ENCODE results near the gene TSPO. TPM values are rescaled to one million over a fixed set of nuclear protein-coding genes. Genes with fewer than 3 reads are reported as not detected.
"Not testable (repeated sequence)": the region's sequence is repeated elsewhere in the genome, so short reads cannot be mapped to it uniquely, and the experiment has no call there.

TSPO gene
- total RNA-seq (10 to 100 TPM; 66.9 to 71.0 TPM), polyA plus RNA-seq (100 to 1,000 TPM; 351 to 548 TPM)

DNA sequence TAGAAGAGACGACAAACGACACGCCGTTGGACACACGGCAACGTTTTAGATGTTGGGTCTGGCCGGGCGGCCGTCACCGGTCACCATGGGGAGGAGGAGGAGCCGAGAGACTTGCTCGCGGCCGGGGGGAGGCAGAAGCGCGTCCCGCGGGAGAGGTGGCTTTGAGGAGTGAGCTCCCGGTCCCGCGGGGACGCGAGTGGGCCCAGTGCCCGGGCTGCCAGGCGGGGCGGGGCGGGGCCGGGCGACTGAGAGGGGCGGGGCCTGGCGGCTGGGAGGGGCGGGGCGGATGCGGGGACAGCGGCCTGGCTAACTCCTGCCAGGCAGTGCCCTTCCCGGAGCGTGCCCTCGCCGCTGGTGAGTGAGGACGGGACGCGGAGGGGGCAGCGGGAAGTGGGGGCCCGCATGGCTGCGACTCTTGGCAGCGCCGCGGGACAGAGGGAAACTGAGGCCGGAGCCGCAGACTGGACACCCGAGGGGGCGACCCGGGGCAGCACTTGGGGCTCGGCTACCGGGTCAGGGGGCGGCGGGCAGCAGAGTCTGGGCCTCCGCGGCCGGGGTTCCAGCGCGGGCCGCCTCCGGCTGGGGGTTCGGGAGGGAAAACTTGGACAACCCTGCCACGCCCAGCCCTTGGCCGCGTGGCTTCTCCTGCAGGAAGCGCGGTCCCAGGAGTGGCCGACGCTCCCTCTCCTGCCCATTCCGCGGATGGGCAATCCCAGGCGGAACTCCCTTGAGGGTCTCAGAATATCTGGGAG, at the start of gene TSPO:
TSS of gene TSPO (plus strand) at position 309 of the 752 bp plus-strand sequence. CDS start 7,680 bp downstream, outside the sequence.
- peaks cover 7 to 25% (median 15%) of the 10 kb centered on the region in 4 donors for H3K4me1 Mint-ChIP-seq
- peak within 1 kb of the TSS; percentile 83 to 95 (median 92) for H3K27ac Mint-ChIP-seq
- CTCF ChIA-PET (ENCODE audit: partially characterized antibody), result interaction anchor here (1.4 kb wide), 1 partner anchor 36 kb away, joined by 5 read pairs; no protein-coding TSS in a partner anchor
- Histone ChIP-seq H3K4me1 (ENCODE audit: insufficient read depth, low read length) (peaks cover 18% of the 10 kb centered on the region), H3K9me3 (ENCODE audit: control insufficient read depth in 1 of 2, low read length in 2 of 2) (no peaks in the 10 kb centered on the region), H3K4me3 (ENCODE audit: low read length in 2 of 2) (peak within 1 kb of the TSS; percentile 61 to 88), H3K27ac (ENCODE audit: low read depth, low read length) (peak within 1 kb of the TSS; percentile 68), H3K36me3 (ENCODE audit: insufficient read depth, low read length) (no peaks in the 10 kb centered on the region), H3K27me3 (ENCODE audit: insufficient read depth, low read length) (no peaks in the 10 kb centered on the region)
- POLR2A ChIA-PET (ENCODE audit: partially characterized antibody), result interaction anchor here (1.9 to 2.6 kb wide), 2 partner anchors 8 to 36 kb away, joined by 11 to 28 read pairs; partner anchors contain the start of genes MCAT and TTLL12
- peak; percentile 41 to 53 (median 45) for DNase-seq
- intact Hi-C loops (cut with micrococcal nuclease), result loop anchor here (2.0 to 5.0 kb wide), 2 partner anchors 35 to 39 kb away; partner anchors contain the start of genes BIK and TTLL12
- peaks cover 0 to 3% (median 0%) of the 10 kb centered on the region in 8 donors for H3K9me3 Mint-ChIP-seq
- H3K36me3 Mint-ChIP-seq, result peaks cover 0 to 3% of the 10 kb centered on the region in 2 donors
- no peaks in the 10 kb centered on the region for H3K27me3 Mint-ChIP-seq
- peak within 1 kb of the TSS; percentile 87 to 97 (median 90) for H3K4me3 Mint-ChIP-seq

DNA sequence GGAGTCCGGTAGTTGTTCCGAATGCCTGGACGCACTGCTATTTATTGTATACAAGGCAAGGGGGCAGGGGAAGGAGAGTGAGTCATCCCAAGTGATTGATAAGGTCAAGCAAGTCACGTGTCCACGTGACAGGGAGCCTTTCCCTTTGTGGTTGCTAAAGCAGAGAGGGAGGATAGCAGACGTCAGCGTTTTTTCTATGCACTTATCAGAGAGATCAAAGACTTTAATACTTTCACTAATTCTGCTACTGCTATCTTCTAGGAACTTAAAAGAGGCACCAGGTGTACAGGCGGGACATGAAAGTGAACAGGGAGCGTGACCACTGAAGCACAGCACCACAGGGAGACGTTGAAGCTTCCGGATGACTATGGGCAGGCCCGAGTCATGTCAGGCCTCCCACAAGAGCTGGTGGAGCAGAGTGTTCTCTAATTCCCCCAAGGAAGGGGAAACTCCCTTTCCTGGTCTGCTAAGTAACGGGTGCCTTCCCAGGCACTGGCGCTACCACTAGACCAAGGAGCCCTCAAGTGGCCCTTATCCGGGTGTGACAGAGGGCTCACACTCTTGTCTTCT, 47.2 kb upstream of the TSPO start:
- H3K4me1 Mint-ChIP-seq; H3K36me3 ChIP-seq (ENCODE audit: insufficient read depth, low read length); H3K27me3 ChIP-seq (ENCODE audit: insufficient read depth, low read length); intact Hi-C loops (cut with micrococcal nuclease); H3K36me3 Mint-ChIP-seq; H3K27ac ChIP-seq (ENCODE audit: low read depth, low read length); H3K4me3 ChIP-seq (ENCODE audit: low read length in 2 of 2); H3K4me1 ChIP-seq (ENCODE audit: insufficient read depth, low read length); H3K27me3 Mint-ChIP-seq; H3K9me3 ChIP-seq (ENCODE audit: control insufficient read depth in 1 of 2, low read length in 2 of 2); H3K9me3 Mint-ChIP-seq; CTCF ChIA-PET (ENCODE audit: partially characterized antibody); POLR2A ChIA-PET (ENCODE audit: partially characterized antibody): not testable (repeated sequence)
- peak overlapping the region in 2 of 8 donors; percentile 3 to 75 for H3K4me3 Mint-ChIP-seq
- H3K27ac Mint-ChIP-seq, result peak overlapping the region in 6 of 7 donors; percentile 4 to 79 (median 37)
- DNase-seq, result peak in 2 of 5 donors; percentile 12 to 67

DNA sequence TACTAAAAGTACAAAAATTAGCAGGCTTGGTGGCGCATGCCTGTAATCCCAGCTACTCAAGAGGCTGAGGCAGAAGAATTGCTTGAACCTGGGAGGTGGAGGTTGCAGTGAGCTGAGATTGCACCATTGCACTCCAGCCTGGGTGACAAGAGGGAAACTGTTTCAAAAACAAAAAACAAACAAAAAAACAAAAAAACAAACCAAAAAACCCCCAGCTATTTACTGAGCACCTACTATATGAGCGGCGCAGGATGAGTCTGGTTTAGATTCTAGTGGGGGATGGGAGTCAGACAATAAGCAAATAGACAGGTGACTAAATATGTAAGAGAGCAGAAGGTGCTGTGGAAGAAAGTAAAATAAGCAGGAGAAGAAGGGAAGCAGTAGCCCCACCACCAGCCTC, 46.4 kb upstream of the TSPO start:
- H3K27ac Mint-ChIP-seq, result peak overlapping the region in 2 of 7 donors; percentile 9 to 57
- H3K4me1 ChIP-seq (ENCODE audit: insufficient read depth, low read length); H3K27me3 Mint-ChIP-seq; POLR2A ChIA-PET (ENCODE audit: partially characterized antibody); H3K9me3 Mint-ChIP-seq; CTCF ChIA-PET (ENCODE audit: partially characterized antibody); H3K27me3 ChIP-seq (ENCODE audit: insufficient read depth, low read length); DNase-seq; H3K4me1 Mint-ChIP-seq; H3K4me3 Mint-ChIP-seq; intact Hi-C loops (cut with micrococcal nuclease); H3K9me3 ChIP-seq (ENCODE audit: control insufficient read depth in 1 of 2, low read length in 2 of 2); H3K4me3 ChIP-seq (ENCODE audit: low read length in 2 of 2); H3K36me3 Mint-ChIP-seq; H3K27ac ChIP-seq (ENCODE audit: low read depth, low read length); H3K36me3 ChIP-seq (ENCODE audit: insufficient read depth, low read length): not testable (repeated sequence)

GRCh38 chr22:43106302-43106701, 45.1 kb upstream of the TSPO start:
- CTCF ChIA-PET (ENCODE audit: partially characterized antibody), result interaction anchor here (1.2 kb wide), 1 partner anchor 325 kb away, joined by 3 read pairs; no protein-coding TSS in a partner anchor
- Histone ChIP-seq H3K9me3 (ENCODE audit: control insufficient read depth in 1 of 2, low read length in 2 of 2) (no peaks in the 10 kb centered on the region), H3K36me3 (ENCODE audit: insufficient read depth, low read length) (no peaks in the 10 kb centered on the region), H3K4me3 (ENCODE audit: low read length in 2 of 2) (no peak overlapping the region), H3K4me1 (ENCODE audit: insufficient read depth, low read length) (peaks cover 13% of the 10 kb centered on the region), H3K27ac (ENCODE audit: low read depth, low read length) (no peak overlapping the region), H3K27me3 (ENCODE audit: insufficient read depth, low read length) (no peaks in the 10 kb centered on the region)
- Mint-ChIP-seq H3K36me3 (no peaks in the 10 kb centered on the region), H3K4me3 (no peak overlapping the region), H3K4me1 (peaks cover 9 to 12% (median 12%) of the 10 kb centered on the region in 4 donors), H3K27me3 (no peaks in the 10 kb centered on the region), H3K9me3 (no peaks in the 10 kb centered on the region), H3K27ac (peak overlapping the region in 1 of 7 donors; percentile 72)
- intact Hi-C loops (cut with micrococcal nuclease), result no loop called here
- no peak for DNase-seq
- POLR2A ChIA-PET (ENCODE audit: partially characterized antibody), result no interaction called here

GRCh38 chr22:43109511-43109910, 41.8 kb upstream of the TSPO start:
- Mint-ChIP-seq H3K27ac (no peak overlapping the region), H3K36me3 (no peaks in the 10 kb centered on the region), H3K4me1 (peaks cover 4 to 11% (median 8%) of the 10 kb centered on the region in 4 donors), H3K9me3 (no peaks in the 10 kb centered on the region), H3K27me3 (no peaks in the 10 kb centered on the region), H3K4me3 (peak overlapping the region in 7 of 8 donors; percentile 25 to 65 (median 45))
- Histone ChIP-seq H3K4me1 (ENCODE audit: insufficient read depth, low read length) (peaks cover 12% of the 10 kb centered on the region), H3K27me3 (ENCODE audit: insufficient read depth, low read length) (no peaks in the 10 kb centered on the region), H3K27ac (ENCODE audit: low read depth, low read length) (no peak overlapping the region), H3K36me3 (ENCODE audit: insufficient read depth, low read length) (no peaks in the 10 kb centered on the region), H3K4me3 (ENCODE audit: low read length in 2 of 2) (no peak overlapping the region), H3K9me3 (ENCODE audit: control insufficient read depth in 1 of 2, low read length in 2 of 2) (no peaks in the 10 kb centered on the region)
- DNase-seq, result no peak
- intact Hi-C loops (cut with micrococcal nuclease), result no loop called here
- CTCF ChIA-PET (ENCODE audit: partially characterized antibody), result no interaction called here
- POLR2A ChIA-PET (ENCODE audit: partially characterized antibody), result interaction anchor here (0.8 to 1.4 kb wide), 3 partner anchors 25 to 94 kb away, joined by 3 to 7 read pairs (median 3); partner anchors contain the start of gene MCAT

DNA sequence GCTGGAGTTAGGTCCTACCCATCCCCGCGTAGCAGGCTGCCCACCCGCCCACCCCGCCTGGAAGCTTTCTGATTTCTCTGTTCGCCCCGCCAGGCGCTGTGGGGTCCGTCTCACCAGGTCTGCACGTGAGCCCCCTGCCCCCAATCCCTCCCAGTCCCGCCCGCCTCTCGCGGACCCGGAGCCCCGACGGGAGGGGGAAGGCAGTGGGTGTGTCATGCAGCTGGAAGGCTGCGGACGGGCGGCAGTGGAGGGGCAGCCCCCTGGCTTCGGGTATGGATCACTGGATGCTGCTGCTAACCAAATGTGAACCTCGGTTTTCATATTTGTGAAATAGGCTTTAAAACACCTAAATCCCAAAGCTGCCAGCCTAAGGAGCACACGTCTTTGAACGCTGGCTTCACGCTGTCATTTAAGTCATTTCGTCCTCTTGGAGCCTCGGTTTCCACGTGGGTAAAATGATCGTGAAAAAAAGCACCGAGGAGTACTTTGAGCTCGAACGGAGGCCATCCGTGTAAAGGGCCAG, 41.4 kb upstream of the TSPO start:
- Mint-ChIP-seq H3K27me3 (no peaks in the 10 kb centered on the region), H3K9me3 (no peaks in the 10 kb centered on the region), H3K4me1 (peaks cover 4 to 11% (median 8%) of the 10 kb centered on the region in 4 donors), H3K27ac (peak overlapping the region in 5 of 7 donors; percentile 2 to 87 (median 70)), H3K4me3 (peak overlapping the region; percentile 71 to 91 (median 88)), H3K36me3 (no peaks in the 10 kb centered on the region)
- Histone ChIP-seq H3K4me1 (ENCODE audit: insufficient read depth, low read length) (peaks cover 12% of the 10 kb centered on the region), H3K4me3 (ENCODE audit: low read length in 2 of 2) (peak overlapping the region in 1 of 2 donors; percentile 74), H3K27me3 (ENCODE audit: insufficient read depth, low read length) (no peaks in the 10 kb centered on the region), H3K27ac (ENCODE audit: low read depth, low read length) (no peak overlapping the region), H3K36me3 (ENCODE audit: insufficient read depth, low read length) (no peaks in the 10 kb centered on the region), H3K9me3 (ENCODE audit: control insufficient read depth in 1 of 2, low read length in 2 of 2) (no peaks in the 10 kb centered on the region)
- intact Hi-C loops (cut with micrococcal nuclease), result loop anchor here (1.0 to 5.0 kb wide), 3 partner anchors 21 to 42 kb away; partner anchors contain the start of genes TSPO and TTLL1
- ChIA-PET CTCF (ENCODE audit: partially characterized antibody) (interaction anchor here (1.0 kb wide), 1 partner anchor 37 kb away, joined by 3 read pairs; no protein-coding TSS in a partner anchor), POLR2A (ENCODE audit: partially characterized antibody) (interaction anchor here (0.8 to 1.4 kb wide), 3 partner anchors 26 to 95 kb away, joined by 3 to 7 read pairs (median 3); partner anchors contain the start of gene MCAT)
- DNase-seq, result peak in 1 of 5 donors; percentile 9
